Cardiac muscle cell (in vitro differentiated cells and primary cell): Measurements from ENCODE around the gene ZNF892. TPM values are rescaled to one million over a fixed set of nuclear protein-coding genes. Genes with fewer than 3 reads are reported as not detected.

Source experiments
- DNase-seq, 2 donors: peaks; one replicate each; pipeline versions ENCODE4 v3.0.0 to v3.0.0-alpha.2; 2010 to 2017; ENCODE audit warnings: low read depth in 1 of 2, low spot score in 1 of 2
- H3K27ac ChIP-seq: fragments of 200-600 bp; sonication (generic); 2 replicates; pipeline ENCODE4 v1.5.1; 2016
- H3K27me3 ChIP-seq: fragments of 200-600 bp; sonication (generic); 2 replicates; pipeline ENCODE4 v1.6.0; 2016; ENCODE audit warnings: control low read depth
- H3K36me3 ChIP-seq: fragments of 200-600 bp; sonication (generic); 2 replicates; pipeline ENCODE4 v1.5.1; 2016; ENCODE audit warnings: control low read depth
- H3K4me1 ChIP-seq: fragments of 200-600 bp; sonication (generic); 2 replicates; pipeline ENCODE4 v1.8.1; 2017; ENCODE audit warnings: low read depth, mild to moderate bottlenecking, mixed run types
- H3K4me3 ChIP-seq: fragments of 200-600 bp; sonication (generic); 2 replicates; pipeline ENCODE4 v1.5.1; 2016; ENCODE audit warnings: mild to moderate bottlenecking
- H3K9me3 ChIP-seq: fragments of 200-600 bp; sonication (generic); 2 replicates; pipeline ENCODE4 v1.5.1; 2017; ENCODE audit warnings: low read depth, mild to moderate bottlenecking, control low read depth
- CTCF ChIP-seq: IDR thresholded peaks from 2 replicates; pipeline ENCODE4 v1.5.1; 2012; ENCODE audit warnings: low read depth, mild to moderate bottlenecking, low read length
- polyA plus RNA-seq: library from polyadenylated mRNA; unstranded; fragments of >200 nt; fragmentation: Nextera tagmentation; extraction: Ambion mirVana; gene quantifications from 2 replicates; pipeline ENCODE4 v1.2.1, GENCODE V29; 2016
- total RNA-seq: library from RNA; depleted of rRNA; stranded (reverse); fragments of >200 nt; gene quantifications from 2 replicates; pipeline ENCODE4 v1.2.3, GENCODE V29; 2016

Gene ZNF892
- 7.3 and 12.6 TPM in 2 replicates for total RNA-seq
- polyA plus RNA-seq: 2.6 and 4.7 TPM in 2 replicates

GRCh38 chr2:95207111-95207961 is at the start of gene ZNF892:
Gene ZNF892 (plus strand): TSS chr2:95207521. CDS start chr2:95207816, 295 bp downstream.
- Histone ChIP-seq H3K27ac (peak within 1 kb of the TSS; percentile 59), H3K27me3 (no peaks in the 10 kb centered on the region), H3K4me1 (peaks cover 9% of the 10 kb centered on the region), H3K4me3 (peak within 1 kb of the TSS; percentile 71), H3K9me3 (no peaks in the 10 kb centered on the region), H3K36me3 (peaks cover 10% of the 10 kb centered on the region)
- TF ChIP-seq CTCF: peak; percentile 29
- DNase-seq: peak; percentile 93 to 95

- H3K27me3 ChIP-seq: no peaks in the 10 kb centered on the region
- no peak for TF ChIP-seq CTCF
- no peak overlapping the region for H3K27ac ChIP-seq
- no peaks in the 10 kb centered on the region for H3K9me3 ChIP-seq
- H3K4me3 ChIP-seq: peak overlapping the region; percentile 72
- no peaks in the 10 kb centered on the region for H3K4me1 ChIP-seq
- H3K36me3 ChIP-seq: peaks cover 2% of the 10 kb centered on the region
- DNase-seq: no peak
These were observed 48.9 kb upstream of the ZNF892 start for GRCh38 chr2:95158441-95158840.

- Histone ChIP-seq H3K27ac (no peak overlapping the region), H3K36me3 (peaks cover 2% of the 10 kb centered on the region), H3K27me3 (no peaks in the 10 kb centered on the region), H3K9me3 (no peaks in the 10 kb centered on the region), H3K4me1 (no peaks in the 10 kb centered on the region), H3K4me3 (peak overlapping the region; percentile 72)
- DNase-seq: peak; percentile 49 to 70
- no peak for TF ChIP-seq CTCF
These were observed 48.3 kb upstream of the ZNF892 start for GRCh38 chr2:95158891-95159619.

GRCh38 chr2:95159690-95160449 is 47.5 kb upstream of the ZNF892 start, which contains the start of gene ZNF514:
Gene ZNF514 (minus strand): TSS chr2:95159848. CDS start chr2:95153253, 6,595 bp downstream.
- TF ChIP-seq CTCF: no peak
- DNase-seq: peak; percentile 85 to 91
- peaks cover 6% of the 10 kb centered on the region for H3K4me1 ChIP-seq
- no peaks in the 10 kb centered on the region for H3K9me3 ChIP-seq
- H3K36me3 ChIP-seq: peaks cover 2% of the 10 kb centered on the region
- peak within 1 kb of the TSS; percentile 71 for H3K27ac ChIP-seq
- H3K27me3 ChIP-seq: no peaks in the 10 kb centered on the region
- peak within 1 kb of the TSS; percentile 72 for H3K4me3 ChIP-seq

- Histone ChIP-seq H3K27me3 (no peaks in the 10 kb centered on the region), H3K27ac (peak overlapping the region; percentile 96), H3K4me3 (peak overlapping the region; percentile 75), H3K9me3 (no peaks in the 10 kb centered on the region), H3K36me3 (no peaks in the 10 kb centered on the region), H3K4me1 (peaks cover 11% of the 10 kb centered on the region)
- DNase-seq: no peak
- TF ChIP-seq CTCF: no peak
These were observed 42.3 kb upstream of the ZNF892 start for GRCh38 chr2:95165030-95165370.
